ENCODE measurements around the gene XAB2.

Gene XAB2

GRCh38 chr19:7637374-7638256 is 8.3 kb upstream of the XAB2 start:
- no peak for TF ChIP-seq CTCF (IDR thresholded peaks at IDR 0.05)
- Histone ChIP-seq H3K27ac (peak overlapping the region in 1 of 2 donors; percentile 48), H3K4me3 (peak overlapping the region; percentile 65)
- no peak for DNase-seq (ENCODE audit: low spot score)

- no peak for TF ChIP-seq CTCF (IDR thresholded peaks at IDR 0.05)
- Histone ChIP-seq H3K27ac (peak within 1 kb of the TSS in 1 of 2 donors; percentile 48), H3K4me3 (peak within 1 kb of the TSS; percentile 65)
- no peak for DNase-seq (ENCODE audit: low spot score)
Observed at GRCh38 chr19:7636691-7637373, 7.5 kb upstream of the XAB2 start, which contains the start of gene STXBP2. Gene STXBP2, plus strand, starts transcription at chr19:7637110. Its CDS starts 40 bp downstream, at chr19:7637150.

GRCh38 chr19:7636317-7636690 is 7.0 kb upstream of the XAB2 start:
- Histone ChIP-seq H3K27ac (peak overlapping the region in 1 of 2 donors; percentile 48), H3K4me3 (peak overlapping the region; percentile 65)
- no peak for TF ChIP-seq CTCF (IDR thresholded peaks at IDR 0.05)
- DNase-seq (ENCODE audit: low spot score): no peak

- Histone ChIP-seq H3K27ac (no peak overlapping the region), H3K4me3 (no peak overlapping the region)
- no peak for TF ChIP-seq CTCF (IDR thresholded peaks at IDR 0.05)
- DNase-seq (ENCODE audit: low spot score): no peak
Observed at GRCh38 chr19:7635670-7636069, 6.3 kb upstream of the XAB2 start.

GRCh38 chr19:7633698-7634097 is 4.4 kb upstream of the XAB2 start, which contains the start of gene PCP2:
Gene PCP2, minus strand, starts transcription at chr19:7633719. Its CDS starts 262 bp downstream, at chr19:7633457.
- Histone ChIP-seq H3K4me3 (no peak within 1 kb of the TSS), H3K27ac (no peak within 1 kb of the TSS)
- DNase-seq (ENCODE audit: low spot score): no peak
- no peak for TF ChIP-seq CTCF (IDR thresholded peaks at IDR 0.05)

GRCh38 chr19:7632340-7633203 is 3.2 kb upstream of the XAB2 start:
- DNase-seq (ENCODE audit: low spot score): no peak

More at GRCh38 chr19:7632340-7633203, 3.2 kb upstream of the XAB2 start:
- TF ChIP-seq CTCF (IDR thresholded peaks at IDR 0.05): no peak
- H3K27ac ChIP-seq: no peak overlapping the region
- no peak overlapping the region for H3K4me3 ChIP-seq

Measured in coronary artery (tissue), 2 donors.